Measurements from ENCODE around the gene NUP153. TPM values are rescaled to one million over a fixed set of nuclear protein-coding genes. Genes with fewer than 3 reads are reported as not detected.

The NUP153 gene
- total RNA-seq, 1 donor from 2014 or later: 48.2 TPM

DNA sequence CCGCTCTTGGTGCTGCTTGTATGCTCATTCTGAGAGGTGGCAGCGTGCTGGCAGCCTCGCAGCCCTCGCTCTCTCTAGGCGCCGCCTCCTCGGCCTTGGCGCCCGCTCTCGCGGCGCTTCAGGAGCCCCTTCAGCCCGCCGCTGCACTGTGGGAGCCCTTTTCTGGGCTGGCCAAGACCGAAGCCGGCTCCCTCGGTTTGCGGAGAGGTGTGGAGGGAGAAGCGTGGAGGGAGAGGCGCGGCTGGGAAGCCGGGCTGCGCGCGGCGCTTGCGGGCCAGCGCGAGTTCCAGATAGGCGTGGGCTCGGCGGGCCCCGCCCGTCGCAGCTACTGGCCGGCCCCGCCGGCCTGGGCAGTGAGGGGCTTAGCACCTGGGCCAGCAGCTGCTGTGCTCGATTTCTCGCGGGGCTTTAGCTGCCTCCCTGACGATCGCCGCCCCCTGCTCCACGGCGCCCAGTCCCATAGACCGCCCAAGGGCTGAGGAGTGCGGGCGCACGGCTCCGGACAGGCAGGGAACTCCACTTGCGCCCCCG is 126.1 kb downstream of the NUP153 start:
- Mint-ChIP-seq H3K27me3 (ENCODE audit: low read depth) (no peaks in the 10 kb centered on the region), H3K4me1 (peaks cover 3% of the 10 kb centered on the region), H3K27ac (no peak overlapping the region), H3K36me3 (no peaks in the 10 kb centered on the region), H3K4me3 (peak overlapping the region; percentile 62), H3K9me3 (peaks cover 12% of the 10 kb centered on the region)
- TF ChIP-seq, protein P1, sequence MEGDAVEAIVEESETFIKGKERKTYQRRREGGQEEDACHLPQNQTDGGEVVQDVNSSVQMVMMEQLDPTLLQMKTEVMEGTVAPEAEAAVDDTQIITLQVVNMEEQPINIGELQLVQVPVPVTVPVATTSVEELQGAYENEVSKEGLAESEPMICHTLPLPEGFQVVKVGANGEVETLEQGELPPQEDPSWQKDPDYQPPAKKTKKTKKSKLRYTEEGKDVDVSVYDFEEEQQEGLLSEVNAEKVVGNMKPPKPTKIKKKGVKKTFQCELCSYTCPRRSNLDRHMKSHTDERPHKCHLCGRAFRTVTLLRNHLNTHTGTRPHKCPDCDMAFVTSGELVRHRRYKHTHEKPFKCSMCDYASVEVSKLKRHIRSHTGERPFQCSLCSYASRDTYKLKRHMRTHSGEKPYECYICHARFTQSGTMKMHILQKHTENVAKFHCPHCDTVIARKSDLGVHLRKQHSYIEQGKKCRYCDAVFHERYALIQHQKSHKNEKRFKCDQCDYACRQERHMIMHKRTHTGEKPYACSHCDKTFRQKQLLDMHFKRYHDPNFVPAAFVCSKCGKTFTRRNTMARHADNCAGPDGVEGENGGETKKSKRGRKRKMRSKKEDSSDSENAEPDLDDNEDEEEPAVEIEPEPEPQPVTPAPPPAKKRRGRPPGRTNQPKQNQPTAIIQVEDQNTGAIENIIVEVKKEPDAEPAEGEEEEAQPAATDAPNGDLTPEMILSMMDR (IDR thresholded peaks at IDR 0.05; ENCODE audit: unreplicated experiment): no peak
- peak in 1 of 2 experiments; percentile 50 for DNase-seq (ENCODE audit: low spot score in 2 of 2, unreplicated experiment in 2 of 2)

DNA sequence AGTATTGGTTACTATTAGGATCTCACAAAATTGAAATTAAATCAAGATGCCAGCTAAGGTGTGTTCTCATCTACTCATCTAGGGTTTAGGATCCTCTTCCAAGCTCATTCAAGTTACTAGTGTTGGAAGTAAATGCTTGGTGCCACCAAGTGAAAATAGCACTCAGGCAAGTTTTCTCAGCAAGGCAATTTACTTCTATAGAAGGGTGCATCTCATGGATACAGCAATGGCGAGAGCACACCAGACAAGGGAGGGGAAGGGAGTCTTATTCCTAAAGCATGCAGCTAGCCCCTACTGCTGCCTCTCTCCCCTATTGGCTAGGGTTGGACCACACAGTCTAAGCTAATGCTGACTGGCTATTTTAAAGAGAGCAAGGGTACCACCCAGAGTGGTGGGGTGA is 129.7 kb downstream of the NUP153 start:
- Mint-ChIP-seq H3K36me3 (no peaks in the 10 kb centered on the region), H3K27me3 (ENCODE audit: low read depth) (no peaks in the 10 kb centered on the region), H3K9me3 (peaks cover 18% of the 10 kb centered on the region), H3K4me3 (no peak overlapping the region), H3K27ac (no peak overlapping the region), H3K4me1 (no peaks in the 10 kb centered on the region)
- TF ChIP-seq, protein P1 (IDR thresholded peaks at IDR 0.05; ENCODE audit: unreplicated experiment): no peak
- DNase-seq (ENCODE audit: low spot score in 2 of 2, unreplicated experiment in 2 of 2): no peak

DNA sequence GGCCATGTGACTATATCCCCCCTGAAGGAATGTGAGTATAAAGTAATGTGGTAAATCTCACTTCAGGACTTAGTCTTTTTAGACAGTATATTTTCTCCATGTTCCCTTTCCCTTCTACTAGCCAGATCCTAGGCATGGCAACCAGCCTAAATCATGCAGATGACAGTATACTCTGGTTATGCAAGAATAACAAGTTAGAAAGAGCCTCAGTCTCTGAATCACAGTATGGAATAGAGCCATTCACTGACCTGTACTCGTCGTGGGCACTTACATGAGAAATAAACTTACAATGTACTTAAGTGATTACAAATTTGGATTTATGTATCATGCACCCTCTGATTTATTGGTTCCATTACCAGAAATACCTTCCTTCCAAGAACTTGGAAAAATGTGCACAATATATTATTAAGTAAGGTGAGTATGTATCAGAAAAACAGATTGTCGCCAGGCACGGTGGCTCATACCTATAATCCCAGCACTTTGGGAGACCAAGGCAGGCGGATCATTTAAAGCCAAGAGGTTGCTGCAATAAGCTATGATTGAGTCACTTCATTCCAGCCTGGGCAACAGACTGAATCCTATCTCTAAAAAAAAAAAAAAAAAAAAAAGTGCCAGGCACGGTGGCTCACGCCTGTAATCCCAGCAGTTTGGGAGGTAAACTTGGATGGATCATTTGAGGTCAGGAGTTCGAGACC is 131.7 kb downstream of the NUP153 start:
- Mint-ChIP-seq H3K36me3 (no peaks in the 10 kb centered on the region), H3K27me3 (ENCODE audit: low read depth) (no peaks in the 10 kb centered on the region), H3K27ac (no peak overlapping the region), H3K4me3 (no peak overlapping the region), H3K4me1 (no peaks in the 10 kb centered on the region), H3K9me3 (peaks cover 18% of the 10 kb centered on the region)
- TF ChIP-seq, protein P1 (IDR thresholded peaks at IDR 0.05; ENCODE audit: unreplicated experiment): no peak
- DNase-seq (ENCODE audit: low spot score in 2 of 2, unreplicated experiment in 2 of 2): no peak

DNA sequence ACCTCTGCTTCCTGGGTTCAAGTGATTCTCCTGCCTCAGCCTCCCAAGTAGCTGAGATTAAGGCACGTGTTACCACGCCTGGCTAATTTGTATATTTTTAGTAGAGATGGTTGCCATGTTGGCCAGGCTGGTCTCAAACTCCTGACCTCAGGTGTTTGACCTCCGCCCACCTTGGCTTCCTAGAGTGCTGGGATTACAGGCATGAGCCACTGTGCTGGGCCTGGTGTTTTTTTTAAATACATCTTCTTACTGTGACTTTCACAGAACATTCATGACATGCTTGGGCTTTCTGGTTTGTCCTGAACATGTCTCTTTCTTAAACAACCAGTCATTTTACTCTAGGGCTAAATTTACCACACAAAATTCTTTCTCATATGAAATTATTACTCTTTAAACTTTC is 141.3 kb downstream of the NUP153 start:
- Mint-ChIP-seq H3K36me3 (peaks cover 4% of the 10 kb centered on the region), H3K4me3 (no peak overlapping the region), H3K9me3 (peaks cover 32% of the 10 kb centered on the region), H3K4me1 (no peaks in the 10 kb centered on the region), H3K27me3 (ENCODE audit: low read depth) (no peaks in the 10 kb centered on the region), H3K27ac (no peak overlapping the region)
- TF ChIP-seq, protein P1 (IDR thresholded peaks at IDR 0.05; ENCODE audit: unreplicated experiment): no peak
- no peak for DNase-seq (ENCODE audit: low spot score in 2 of 2, unreplicated experiment in 2 of 2)

Other genes starting within 250 kb of the NUP153 start
- 20.7 to 22.4 TPM (median 21.2 TPM) in 3 replicates for gene FAM8A1, start 106.6 kb downstream of the NUP153 start, total RNA-seq